ENCODE measurements around the gene SEC62.

Gene SEC62

GRCh38 chr3:169966951-169967915 lies 626 bp downstream of the SEC62 start:
- peak; percentile 18 for DNase-seq

DNA sequence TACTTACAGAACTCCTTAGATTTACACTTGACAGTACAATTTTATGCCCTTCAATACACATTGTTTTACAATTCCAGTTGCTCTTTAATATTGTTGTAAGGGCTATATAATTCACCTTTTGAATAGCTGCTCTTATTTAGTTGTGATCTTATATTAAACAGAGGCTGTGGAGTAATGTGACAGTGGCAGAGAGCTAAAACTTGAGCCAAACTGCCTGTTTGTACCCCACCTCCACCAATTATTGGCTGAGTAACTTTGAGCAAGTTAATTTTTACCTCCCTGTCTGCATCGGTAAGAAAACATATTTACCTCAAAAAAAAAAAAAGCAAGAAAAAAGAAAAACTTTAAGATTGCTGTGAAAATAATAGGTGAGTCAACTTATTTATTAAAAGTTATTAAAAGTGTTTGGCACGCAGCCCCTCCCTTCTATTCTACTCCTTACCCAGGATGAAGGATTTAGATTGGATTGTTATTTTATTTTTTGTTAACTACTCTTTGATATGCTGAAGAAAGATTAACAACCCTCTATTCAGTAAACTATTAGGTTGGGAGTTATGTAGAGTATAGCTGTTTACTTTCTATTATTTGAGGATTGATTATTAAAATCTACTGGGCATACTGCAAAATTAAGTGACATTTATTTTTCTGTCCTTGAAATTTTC lies 1.7 kb downstream of the SEC62 start:
- no peak for DNase-seq

- no peak for DNase-seq
Observed at GRCh38 chr3:169969174-169970095, 2.8 kb downstream of the SEC62 start.

DNA sequence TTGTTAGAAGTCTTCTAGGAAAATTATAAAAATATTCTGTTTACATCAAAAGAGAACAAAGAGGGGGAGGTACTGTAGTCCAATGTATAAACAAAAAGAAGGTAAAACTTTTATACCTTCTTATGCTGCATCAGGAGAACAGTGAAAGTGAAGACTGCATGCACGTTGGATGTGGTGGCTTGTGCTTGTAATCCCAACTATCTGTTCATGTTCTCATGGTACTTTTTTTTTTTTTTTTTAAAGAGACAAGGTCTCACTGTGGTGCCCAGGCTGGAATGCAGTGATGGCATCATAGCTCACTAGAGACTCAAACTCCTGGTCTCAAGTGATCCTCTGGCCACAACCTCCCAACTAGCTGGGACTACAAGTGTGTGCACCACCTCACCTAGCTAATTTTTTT lies 4.2 kb downstream of the SEC62 start:
- DNase-seq, result no peak

DNA sequence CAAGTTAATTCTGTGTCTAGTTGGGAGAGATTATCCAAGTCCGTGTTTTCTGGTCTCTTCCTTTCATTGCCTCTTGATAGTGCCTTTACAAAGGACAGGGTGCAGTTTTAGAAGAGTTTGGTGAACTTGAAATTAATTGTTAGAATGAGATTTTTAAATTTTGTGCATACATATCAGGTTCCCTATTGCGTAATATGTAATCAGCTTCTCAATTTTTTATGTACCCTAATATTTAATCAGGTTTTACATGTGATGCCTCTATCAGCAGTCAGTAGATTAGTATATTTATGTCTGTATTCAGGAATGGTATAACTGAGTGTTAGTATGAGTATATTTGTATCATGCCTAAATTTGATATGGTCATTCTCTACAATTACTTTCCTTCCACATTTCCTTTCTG lies 4.9 kb downstream of the SEC62 start:
- DNase-seq, result no peak

- no peak for DNase-seq
Observed at GRCh38 chr3:169980055-169980454, 13.4 kb downstream of the SEC62 start.

DNA sequence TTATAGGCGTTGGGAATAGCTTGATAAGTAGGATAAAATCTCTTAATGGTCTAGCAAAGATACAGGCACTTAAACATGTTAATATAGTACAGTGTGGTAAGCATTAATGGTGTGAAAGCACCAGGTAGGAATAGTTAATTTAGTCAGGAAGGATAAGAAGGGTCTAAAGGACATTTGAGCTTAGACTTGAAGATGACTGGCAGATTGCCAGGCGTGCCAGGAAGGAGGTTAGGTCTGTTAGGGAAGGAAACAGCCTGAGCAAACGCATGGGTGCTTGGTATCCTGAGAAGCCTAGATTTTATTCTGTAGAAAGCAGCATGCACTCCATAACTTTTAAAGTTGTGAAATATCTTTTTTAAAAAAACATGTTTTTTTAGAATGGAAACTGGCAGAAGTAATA lies 17.7 kb downstream of the SEC62 start:
- no peak for DNase-seq

DNA sequence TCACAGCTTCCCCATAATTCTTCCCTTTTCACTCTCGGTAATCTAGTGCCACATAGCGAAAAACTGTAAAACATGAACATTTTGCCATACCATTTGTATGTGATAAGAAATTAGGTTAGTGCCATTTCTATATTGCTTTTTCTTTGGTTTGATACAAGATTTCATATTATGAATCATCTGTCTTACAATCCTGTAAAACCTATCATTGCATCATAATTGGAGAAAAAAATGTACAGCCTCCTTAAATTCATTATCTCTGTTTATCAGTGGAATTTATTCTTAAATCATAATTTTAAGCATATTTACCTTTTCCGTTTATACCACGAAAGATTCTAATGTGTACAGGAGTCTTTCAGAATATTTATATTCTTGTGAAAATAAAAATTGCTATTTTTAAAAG lies 23.8 kb downstream of the SEC62 start:
- no peak for DNase-seq

DNA sequence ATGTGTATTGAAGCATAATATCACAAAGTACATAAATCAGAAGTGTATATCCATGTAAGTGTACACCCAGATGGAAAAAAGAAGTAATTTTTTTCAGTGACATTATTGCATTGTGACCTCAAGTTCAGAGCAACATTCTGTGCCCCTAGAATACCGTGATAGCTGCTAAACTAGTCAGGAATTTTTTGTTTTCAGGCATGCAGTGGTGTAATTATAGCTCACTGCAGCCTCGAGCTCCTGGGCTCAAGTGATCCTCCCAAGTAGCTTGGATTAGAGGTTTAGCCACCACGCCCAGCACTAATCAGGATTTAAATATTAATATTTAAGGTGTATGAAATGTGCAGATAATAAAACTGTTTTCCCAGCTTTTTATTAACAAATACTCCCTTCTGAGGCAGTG lies 25.5 kb downstream of the SEC62 start:
- no peak for DNase-seq

GRCh38 chr3:169992781-169993180 lies 26.2 kb downstream of the SEC62 start:
- DNase-seq, result no peak

DNA sequence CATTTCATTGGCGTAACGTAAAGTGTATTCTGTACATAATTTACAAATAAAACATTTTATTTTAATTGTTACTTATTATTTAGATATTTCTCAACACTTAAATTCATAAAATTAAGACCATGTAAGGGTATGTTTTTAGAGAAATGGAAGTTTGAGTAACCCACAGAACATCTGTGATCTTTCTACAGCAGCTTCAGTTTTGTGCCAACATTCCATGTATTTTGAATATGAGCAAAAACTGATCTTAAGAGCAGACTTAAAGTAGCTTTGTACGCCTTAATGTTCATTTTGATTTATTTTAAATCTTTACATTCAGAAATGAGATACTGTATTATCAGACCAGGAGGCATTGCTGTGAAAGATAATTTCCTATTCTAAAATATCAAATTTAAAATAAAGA lies 27.2 kb downstream of the SEC62 start:
- no peak for DNase-seq

GRCh38 chr3:169996063-169996462 lies 29.5 kb downstream of the SEC62 start:
- no peak for DNase-seq

DNA sequence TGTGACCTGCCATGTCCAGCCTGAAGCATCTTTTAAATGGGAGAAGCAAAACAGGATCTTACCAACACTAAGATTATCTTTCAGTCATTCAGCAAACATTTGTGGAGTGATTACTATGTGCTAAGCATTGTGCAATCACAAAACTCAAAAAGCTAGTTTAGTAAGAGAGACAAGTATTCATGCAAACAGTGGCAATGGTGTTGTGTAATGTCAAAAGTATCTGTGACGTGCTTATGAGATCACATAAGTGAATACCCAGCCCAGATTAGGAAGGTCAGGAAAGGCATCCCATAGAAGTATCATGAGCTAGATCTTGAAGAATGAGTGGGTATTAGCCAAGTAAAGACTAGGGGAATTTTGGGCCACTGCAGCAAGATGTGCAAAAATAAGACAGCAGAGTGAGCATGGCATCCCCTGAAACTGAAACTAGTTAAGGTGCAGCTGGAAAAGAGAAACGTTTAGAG lies 32.1 kb downstream of the SEC62 start:
- DNase-seq, result no peak

DNA sequence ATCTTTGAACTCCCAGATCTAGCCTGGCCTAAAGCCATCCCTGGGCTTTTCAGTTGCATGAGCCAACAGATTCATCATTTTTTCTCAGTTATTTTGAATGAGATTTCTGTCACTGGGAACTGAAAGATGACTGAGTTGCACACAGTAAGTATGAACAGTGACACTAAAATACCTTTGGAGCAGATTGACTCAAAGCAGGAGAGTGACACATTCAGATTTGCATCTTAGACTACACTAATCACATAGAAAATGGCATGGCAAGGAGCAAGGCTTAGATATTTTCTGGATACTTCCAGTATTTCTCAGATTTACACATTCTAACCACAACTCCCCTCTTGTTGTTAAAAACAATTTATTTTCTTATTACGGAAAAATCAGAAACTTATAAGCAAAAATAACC lies 32.8 kb downstream of the SEC62 start:
- DNase-seq, result no peak

DNA sequence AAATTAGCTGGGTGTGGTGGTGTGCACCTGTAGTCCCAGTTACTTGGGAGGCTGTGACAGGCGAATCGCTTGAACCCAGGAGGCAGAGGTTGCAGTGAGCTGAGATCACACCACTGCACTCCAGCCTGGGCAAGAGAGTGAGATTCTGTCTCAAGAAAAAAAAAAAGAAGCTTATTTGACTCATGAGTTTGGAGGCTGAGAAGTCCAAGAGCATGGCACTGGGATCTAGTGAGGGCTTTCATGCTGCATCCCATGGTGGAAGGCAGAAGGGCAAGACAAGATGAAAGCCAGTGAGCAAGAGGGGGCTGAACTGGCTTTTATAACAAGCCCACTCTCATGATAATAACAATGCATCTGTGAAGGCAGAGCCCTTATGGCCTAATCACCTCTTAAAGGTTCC lies 33.4 kb downstream of the SEC62 start:
- no peak for DNase-seq

- no peak for DNase-seq
Observed at GRCh38 chr3:170002231-170002630, 35.6 kb downstream of the SEC62 start.

DNA sequence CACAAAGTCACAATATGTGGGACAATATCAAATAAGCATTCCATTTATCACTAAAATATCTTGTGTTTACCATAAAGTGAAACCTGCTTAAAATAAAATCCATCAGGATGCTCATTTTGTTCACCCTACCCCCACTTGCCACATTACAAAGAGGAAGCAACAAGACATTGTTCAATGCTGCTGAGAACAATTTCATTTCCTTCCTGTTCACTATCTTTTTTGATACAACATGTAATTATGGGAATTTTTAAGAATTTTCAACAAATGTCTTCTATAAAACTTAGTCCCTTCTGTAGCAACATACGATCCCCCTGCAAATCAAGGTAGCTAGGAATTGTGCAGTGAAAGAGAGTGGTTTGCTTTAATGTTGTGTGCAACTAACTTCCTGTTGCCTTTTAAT lies 36.3 kb downstream of the SEC62 start:
- DNase-seq, result no peak

DNA sequence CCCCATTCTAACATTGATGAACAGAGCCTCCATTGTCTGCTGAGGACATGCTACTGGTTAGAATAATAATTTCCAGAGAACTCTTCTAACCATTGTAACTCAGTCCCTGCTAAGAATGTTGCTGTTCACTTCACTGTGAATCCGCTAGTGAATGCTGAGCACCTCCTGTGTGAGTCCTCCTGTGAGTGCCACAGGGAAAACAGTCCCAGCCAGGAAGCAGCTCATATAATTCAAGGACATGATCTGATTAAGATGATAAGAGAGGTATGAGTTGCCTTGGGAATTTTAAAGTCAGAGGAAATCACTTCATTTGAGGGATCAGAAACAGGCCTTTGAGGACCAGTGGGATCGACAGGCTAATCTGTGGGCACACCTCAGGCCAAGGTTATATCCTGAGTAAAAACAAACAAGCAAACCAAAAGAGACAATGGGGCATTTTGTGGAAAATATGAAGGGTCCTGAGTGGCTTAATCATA lies 37.3 kb downstream of the SEC62 start:
- DNase-seq, result no peak

DNA sequence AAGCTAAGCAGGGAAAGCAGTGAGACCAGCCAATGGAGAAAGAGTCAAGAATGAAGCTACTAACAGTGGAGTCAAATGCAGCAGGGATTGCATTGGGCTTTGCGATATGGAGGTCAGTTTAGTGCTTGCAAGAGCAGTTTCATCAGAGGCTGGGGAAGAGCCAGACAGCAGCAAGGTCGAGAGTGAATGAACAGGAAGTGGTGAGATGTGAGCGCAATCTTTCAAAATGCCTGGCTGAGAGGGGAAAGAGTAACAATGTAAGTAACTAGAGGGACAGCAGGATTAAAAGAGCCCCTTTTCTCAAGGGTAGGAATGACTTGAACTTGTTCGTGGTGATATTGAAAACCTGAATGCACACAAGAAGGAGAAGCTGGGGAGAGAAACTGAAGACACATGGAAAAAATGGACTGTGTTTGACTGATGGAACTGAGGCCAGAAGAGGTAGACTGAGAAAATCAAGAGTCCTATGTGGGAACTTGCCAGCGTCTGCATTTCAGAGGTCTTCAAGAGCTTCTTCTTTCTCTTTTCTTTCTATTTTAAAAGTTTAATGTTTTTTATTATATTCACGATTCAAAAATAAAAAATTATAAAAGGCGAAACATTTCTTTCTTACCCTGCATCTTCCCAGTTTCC lies 40.5 kb downstream of the SEC62 start:
- no peak for DNase-seq

GRCh38 chr3:170010498-170010897 lies 43.9 kb downstream of the SEC62 start:
- no peak for DNase-seq

GRCh38 chr3:170012683-170013400 lies 46.2 kb downstream of the SEC62 start:
- no peak for DNase-seq

GRCh38 chr3:170016057-170016456 lies 49.5 kb downstream of the SEC62 start:
- no peak for DNase-seq
